CD4-positive, alpha-beta T cell treated with Interleukin-17A for 1 hour (primary cell): ENCODE data around the gene MLX.
A peak's percentile ranks its signal among the peaks of the same experiment; 100 is the strongest.
"Not testable (repeated sequence)": the region's sequence is repeated elsewhere in the genome, so short reads cannot be mapped to it uniquely, and the experiment has no call there.

ENCODE experiments used
- DNase-seq: peaks from one replicate; pipeline ENCODE4 v3.0.0-alpha.2; 2020

Gene MLX

GRCh38 chr17:42536372-42537155 lies 30.3 kb upstream of the MLX start:
- peak; percentile 67 for DNase-seq

GRCh38 chr17:42537156-42537805 lies 29.6 kb upstream of the MLX start:
- DNase-seq: no peak

- no peak for DNase-seq
Measured at GRCh38 chr17:42537826-42538451, 29.0 kb upstream of the MLX start.

- DNase-seq: no peak
Measured at GRCh38 chr17:42538482-42538881, 28.4 kb upstream of the MLX start.

GRCh38 chr17:42540558-42540957 lies 26.3 kb upstream of the MLX start:
- DNase-seq: not testable (repeated sequence)

GRCh38 chr17:42541041-42541833 lies 25.7 kb upstream of the MLX start:
- no peak for DNase-seq

- DNase-seq: no peak
Measured at GRCh38 chr17:42543190-42544079, 23.5 kb upstream of the MLX start.

GRCh38 chr17:42544874-42545283 lies 22.0 kb upstream of the MLX start:
- DNase-seq: no peak

- not testable (repeated sequence) for DNase-seq
Measured at GRCh38 chr17:42545755-42546505, 21.0 kb upstream of the MLX start.

GRCh38 chr17:42547001-42547461 lies 19.9 kb upstream of the MLX start:
- no peak for DNase-seq

- no peak for DNase-seq
Measured at GRCh38 chr17:42547698-42548069, 19.2 kb upstream of the MLX start.

- peak; percentile 81 for DNase-seq
Measured at GRCh38 chr17:42548070-42548837, 18.6 kb upstream of the MLX start.

- DNase-seq: no peak
Measured at GRCh38 chr17:42548993-42549755, 17.7 kb upstream of the MLX start.

- not testable (repeated sequence) for DNase-seq
Measured at GRCh38 chr17:42552736-42553135, 14.2 kb upstream of the MLX start, which contains the start of gene HSD17B1. Gene HSD17B1 (plus strand): TSS chr17:42552923. CDS start chr17:42552934, 11 bp downstream.

- no peak for DNase-seq
Measured at GRCh38 chr17:42553161-42553818, 13.6 kb upstream of the MLX start.

- DNase-seq: peak; percentile 18
Measured at GRCh38 chr17:42553866-42554249, 13.0 kb upstream of the MLX start.

GRCh38 chr17:42554250-42555121 lies 12.4 kb upstream of the MLX start:
- DNase-seq: peak; percentile 83

GRCh38 chr17:42555122-42555622 lies 11.7 kb upstream of the MLX start:
- no peak for DNase-seq
